DND-41 (cell line): ENCODE measurements around the gene CLASP1.
A peak's percentile ranks its signal among the peaks of the same experiment; 100 is the strongest.

Experiments
- ATAC-seq: fragments of 200-7000 bp; cut with Tn5 transposase; 3 replicates; pipeline ENCODE4 v1.9.1; 2021; ENCODE audit warnings: low read depth; ENCODE audit not compliant: insufficient read depth
- DNase-seq: peaks from one replicate; pipeline ENCODE4 v3.0.0-alpha.2; 2020
- H2AFZ ChIP-seq: 2 replicates; pipeline ENCODE4 v1.6.0; 2012; ENCODE audit warnings: low read depth, low read length
- H3K27ac ChIP-seq: 2 replicates; pipeline ENCODE4 v1.5.1; 2012; ENCODE audit warnings: low read length, inconsistent platforms
- H3K27me3 ChIP-seq: fragments of 200-600 bp; sonication (generic); 2 replicates; pipeline ENCODE4 v1.6.0; 2012; ENCODE audit warnings: low read length, mild to moderate bottlenecking, inconsistent platforms; ENCODE audit not compliant: insufficient read depth, poor library complexity
- H3K36me3 ChIP-seq: 2 replicates; pipeline ENCODE4 v1.5.1; 2012; ENCODE audit warnings: low read length, inconsistent platforms; ENCODE audit not compliant: insufficient read depth
- H3K4me1 ChIP-seq: 2 replicates; pipeline ENCODE4 v1.5.1; 2012; ENCODE audit warnings: mild to moderate bottlenecking, low read length; ENCODE audit not compliant: insufficient read depth
- H3K4me2 ChIP-seq: 2 replicates; pipeline ENCODE4 v1.6.0; 2012; ENCODE audit warnings: mild to moderate bottlenecking, moderate library complexity, low read length, inconsistent platforms; ENCODE audit not compliant: insufficient read depth
- H3K4me3 ChIP-seq, 2 experiments: fragments of 200-600 bp in 1 of 2; shearing (Covaris generic) in 1 of 2; 2 replicates each; pipeline ENCODE4 v1.5.1; 2012 to 2016; ENCODE audit warnings: inconsistent platforms in 2 of 2, low read length in 2 of 2, mild to moderate bottlenecking in 2 of 2, low read depth in 1 of 2, moderate library complexity in 1 of 2
- H3K79me2 ChIP-seq: 2 replicates; pipeline ENCODE4 v1.6.0; 2012; ENCODE audit warnings: low read length, inconsistent platforms; ENCODE audit not compliant: insufficient read depth
- H3K9ac ChIP-seq: 2 replicates; pipeline ENCODE4 v1.6.0; 2012; ENCODE audit warnings: low read depth, mild to moderate bottlenecking, inconsistent platforms, low read length, moderate library complexity
- H3K9me3 ChIP-seq: 2 replicates; pipeline ENCODE4 v1.5.1; 2012; ENCODE audit warnings: low read length, moderate library complexity, mild to moderate bottlenecking, inconsistent platforms; ENCODE audit not compliant: insufficient read depth, severe bottlenecking
- H4K20me1 ChIP-seq: 2 replicates; pipeline ENCODE4 v1.6.0; 2012; ENCODE audit warnings: low read length; ENCODE audit not compliant: insufficient read depth
- EZH2 ChIP-seq: IDR thresholded peaks from 3 replicates; pipeline ENCODE4 v1.6.1; 2012; ENCODE audit warnings: borderline replicate concordance, low read depth, mild to moderate bottlenecking, moderate library complexity, low read length, inconsistent platforms; ENCODE audit not compliant: severe bottlenecking
- TF ChIP-seq, protein P1 (sequence below): IDR thresholded peaks from 2 replicates; pipeline ENCODE4 v1.5.1; 2012; ENCODE audit warnings: borderline replicate concordance, low read length, moderate library complexity, mild to moderate bottlenecking; ENCODE audit not compliant: poor library complexity, severe bottlenecking; ENCODE audit errors: extremely low read depth

CLASP1 gene

DNA sequence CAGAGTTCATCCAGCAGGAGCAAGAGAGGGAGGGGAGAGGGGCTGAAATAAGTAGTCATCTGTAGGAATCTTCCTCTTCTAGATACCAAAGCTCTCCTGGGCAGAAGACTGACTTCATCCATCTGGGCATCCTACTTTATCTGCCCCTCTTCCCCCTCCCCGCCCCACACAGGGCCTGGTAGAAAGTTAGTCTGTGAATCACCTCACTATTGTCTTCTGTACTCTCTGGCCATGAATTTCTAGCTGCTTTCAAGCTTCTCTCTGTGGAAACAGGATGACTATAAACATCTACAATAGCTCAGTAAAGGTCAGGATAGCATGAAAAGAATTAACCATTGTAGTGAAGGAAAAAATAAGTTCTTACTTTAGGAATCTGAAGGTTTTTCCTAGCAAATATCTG, 166.2 kb downstream of the CLASP1 start:
- Histone ChIP-seq H3K4me2 (no peak overlapping the region), H4K20me1 (peaks cover 26% of the 10 kb centered on the region), H3K79me2 (peaks cover 22% of the 10 kb centered on the region; the same call in 1 of the 2 replicates), H3K36me3 (peaks cover 19% of the 10 kb centered on the region), H3K27ac (no peak overlapping the region), H3K27me3 (no peaks in the 10 kb centered on the region), H2AFZ (no peak overlapping the region), H3K4me3 (no peak overlapping the region), H3K9ac (no peak overlapping the region), H3K4me1 (no peaks in the 10 kb centered on the region), H3K9me3 (no peaks in the 10 kb centered on the region)
- TF ChIP-seq EZH2, result no peak
- TF ChIP-seq, protein P1, sequence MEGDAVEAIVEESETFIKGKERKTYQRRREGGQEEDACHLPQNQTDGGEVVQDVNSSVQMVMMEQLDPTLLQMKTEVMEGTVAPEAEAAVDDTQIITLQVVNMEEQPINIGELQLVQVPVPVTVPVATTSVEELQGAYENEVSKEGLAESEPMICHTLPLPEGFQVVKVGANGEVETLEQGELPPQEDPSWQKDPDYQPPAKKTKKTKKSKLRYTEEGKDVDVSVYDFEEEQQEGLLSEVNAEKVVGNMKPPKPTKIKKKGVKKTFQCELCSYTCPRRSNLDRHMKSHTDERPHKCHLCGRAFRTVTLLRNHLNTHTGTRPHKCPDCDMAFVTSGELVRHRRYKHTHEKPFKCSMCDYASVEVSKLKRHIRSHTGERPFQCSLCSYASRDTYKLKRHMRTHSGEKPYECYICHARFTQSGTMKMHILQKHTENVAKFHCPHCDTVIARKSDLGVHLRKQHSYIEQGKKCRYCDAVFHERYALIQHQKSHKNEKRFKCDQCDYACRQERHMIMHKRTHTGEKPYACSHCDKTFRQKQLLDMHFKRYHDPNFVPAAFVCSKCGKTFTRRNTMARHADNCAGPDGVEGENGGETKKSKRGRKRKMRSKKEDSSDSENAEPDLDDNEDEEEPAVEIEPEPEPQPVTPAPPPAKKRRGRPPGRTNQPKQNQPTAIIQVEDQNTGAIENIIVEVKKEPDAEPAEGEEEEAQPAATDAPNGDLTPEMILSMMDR, result no peak
- no peak for ATAC-seq
- DNase-seq, result no peak

DNA sequence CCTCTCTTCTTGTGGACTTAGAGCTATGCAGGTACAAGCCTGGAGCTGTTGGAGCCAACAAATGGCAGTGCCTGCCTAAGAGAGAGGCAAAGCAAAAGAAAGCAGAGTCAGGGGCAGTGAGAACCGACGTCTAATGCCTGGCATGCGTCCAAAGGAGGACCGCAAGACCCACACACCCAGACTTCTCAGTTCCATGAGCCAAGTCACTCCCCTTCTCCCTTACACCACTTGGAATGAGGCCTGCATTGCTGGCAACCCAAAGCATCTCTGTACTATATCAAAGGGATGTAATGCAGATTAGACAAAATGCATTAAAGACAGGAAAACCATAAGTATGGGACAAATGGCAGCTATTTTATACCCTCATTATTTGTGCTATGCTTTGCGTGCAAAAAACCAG, 168.4 kb downstream of the CLASP1 start:
- Histone ChIP-seq H3K4me1 (no peaks in the 10 kb centered on the region), H3K4me2 (no peak overlapping the region), H3K9ac (no peak overlapping the region), H3K79me2 (peaks cover 24% of the 10 kb centered on the region), H3K4me3 (no peak overlapping the region), H3K9me3 (no peaks in the 10 kb centered on the region), H3K27ac (no peak overlapping the region), H3K36me3 (peaks cover 19% of the 10 kb centered on the region), H3K27me3 (no peaks in the 10 kb centered on the region), H2AFZ (no peak overlapping the region), H4K20me1 (peaks cover 36% of the 10 kb centered on the region)
- no peak for ATAC-seq
- TF ChIP-seq, protein P1, result no peak
- TF ChIP-seq EZH2, result no peak
- no peak for DNase-seq

DNA sequence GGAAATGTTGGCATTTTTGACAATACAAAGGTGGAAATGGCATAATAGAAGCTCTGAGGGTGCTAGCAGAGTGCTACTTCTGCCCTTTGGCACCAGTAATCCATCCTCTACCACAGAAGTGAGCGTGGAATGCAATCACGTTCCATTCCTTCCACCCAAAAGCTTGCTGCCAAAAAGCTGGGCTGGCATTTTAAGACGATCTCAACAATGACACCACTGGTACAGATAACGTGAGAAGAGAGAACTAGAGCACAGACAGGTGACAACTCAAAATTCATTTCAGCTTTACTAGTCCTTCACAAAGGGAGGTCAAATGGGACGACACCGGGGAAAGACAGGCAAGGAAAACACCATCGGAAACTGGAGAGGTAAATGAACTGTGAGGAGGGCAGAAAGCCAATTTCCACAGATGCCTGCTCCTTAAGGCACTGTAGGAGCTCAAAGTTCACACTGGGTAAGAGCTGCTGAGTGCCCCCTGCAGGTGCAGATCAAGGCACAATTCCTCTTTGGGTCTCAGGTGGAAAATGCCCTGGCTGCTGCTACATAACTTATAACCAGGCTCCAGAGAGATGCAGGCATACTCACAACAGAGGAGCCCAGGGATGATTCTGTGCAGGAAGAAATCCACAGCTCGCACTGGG, 169.3 kb downstream of the CLASP1 start:
- H3K4me3 ChIP-seq, result no peak overlapping the region
- no peaks in the 10 kb centered on the region for H3K4me1 ChIP-seq
- TF ChIP-seq, protein P1, result peak; percentile 27
- TF ChIP-seq EZH2, result no peak
- H3K36me3 ChIP-seq, result peaks cover 18% of the 10 kb centered on the region
- H3K79me2 ChIP-seq, result peaks cover 30% of the 10 kb centered on the region
- ATAC-seq, result peak; percentile 47; the same call in 2 of the 3 replicates
- no peak overlapping the region for H3K9ac ChIP-seq
- H4K20me1 ChIP-seq, result peaks cover 40% of the 10 kb centered on the region
- H3K9me3 ChIP-seq, result no peaks in the 10 kb centered on the region
- H3K27me3 ChIP-seq, result no peaks in the 10 kb centered on the region
- no peak for DNase-seq
- no peak overlapping the region for H3K4me2 ChIP-seq
- no peak overlapping the region for H2AFZ ChIP-seq
- H3K27ac ChIP-seq, result no peak overlapping the region
